HCT116 (cell line): Measurements from ENCODE around the gene ZCCHC24. TPM values are rescaled to one million over a fixed set of nuclear protein-coding genes. Genes with fewer than 3 reads are reported as not detected.

Experiments used
- ATAC-seq: fragments of 200-7000 bp; cut with Tn5 transposase; 2 replicates; pipeline ENCODE4 v1.9.1; 2020; ENCODE audit warnings: mild to moderate bottlenecking, moderate library complexity
- BruUV-seq: library from RNA; stranded (reverse); fragments of 400-500 nt; replicated peaks from 2 replicates; lab custom pipeline; 2021; lab: Mats Ljungman, UMichigan
- CTCF ChIA-PET: fragments of 300-600 bp; sonication (Branson Sonifier 250); formaldehyde crosslinking; loops from one replicate; lab custom pipeline; 2021; ENCODE audit warnings: antibody characterized with exemption; lab: Charles Lee
- POLR2A ChIA-PET: fragments of 300-600, 350-600 bp; sonication (Branson Sonifier 250); formaldehyde crosslinking; loops from one replicate; lab custom pipeline; 2021; ENCODE audit warnings: antibody characterized with exemption; lab: Charles Lee
- RAD21 ChIA-PET, 2 experiments: fragments of 300-600 bp; sonication (Branson Sonifier 250); formaldehyde crosslinking; loops; one replicate each; lab custom pipeline; 2023; ENCODE audit warnings: low total read pairs in 2 of 2; ENCODE audit not compliant: uncharacterized antibody in 2 of 2, unreplicated experiment in 2 of 2, low non-redundant PET in 1 of 2; lab: Charles Lee
- DNase-seq: peaks from one replicate; pipeline ENCODE4 v3.0.0-alpha.2; 2010; ENCODE audit warnings: low read depth, low spot score
- H2AFZ ChIP-seq: fragments of 200-600 bp; shearing (Covaris generic), sonication (generic); 2 replicates; pipeline ENCODE4 v1.6.1; 2017; ENCODE audit warnings: low read depth, mixed run types, mixed read lengths, antibody characterized with exemption, low read length; ENCODE audit not compliant: poor library complexity, severe bottlenecking
- H3K27ac ChIP-seq: 2 replicates; pipeline ENCODE4 v1.5.1; 2012; ENCODE audit warnings: low read depth, low read length
- H3K27me3 ChIP-seq: fragments of 200-600 bp; sonication (generic); 2 replicates; pipeline ENCODE4 v1.6.1; 2016; ENCODE audit warnings: mixed run types, low read length, mixed read lengths; ENCODE audit not compliant: insufficient read depth
- H3K36me3 ChIP-seq, 2 experiments: fragments of 200-500 bp in 1 of 2; fragments of 200-600 bp in 1 of 2; sonication (Bioruptor generic) in 1 of 2; sonication (generic) in 1 of 2; 2 replicates each; pipeline versions ENCODE4 v1.5.1 to v1.6.1; 2014 to 2016; ENCODE audit warnings: low read length in 2 of 2, inconsistent platforms in 1 of 2, mixed read lengths in 1 of 2, mixed run types in 1 of 2; ENCODE audit not compliant: insufficient read depth in 2 of 2, control insufficient read depth in 1 of 2
- H3K4me1 ChIP-seq, 2 experiments: fragments of 200-600 bp in 1 of 2; sonication (generic) in 1 of 2; 2 replicates each; pipeline versions ENCODE4 v1.5.1 to v1.6.1; 2012 to 2017; ENCODE audit warnings: low read length in 2 of 2, inconsistent platforms in 1 of 2, mild to moderate bottlenecking in 1 of 2, mixed read lengths in 1 of 2, mixed run types in 1 of 2, moderate library complexity in 1 of 2; ENCODE audit not compliant: insufficient read depth in 2 of 2, control insufficient read depth in 1 of 2
- H3K4me2 ChIP-seq: fragments of 200-600 bp; sonication (generic); 2 replicates; pipeline ENCODE4 v1.6.1; 2017; ENCODE audit warnings: mixed run types, low read length, mixed read lengths
- H3K4me3 ChIP-seq, 2 experiments: fragments of 200-600 bp in 1 of 2; sonication (generic) in 1 of 2; replicated peaks in 1 of 2; 2 replicates each; pipeline ENCODE4 v1.5.1; 2011 to 2016; ENCODE audit warnings: low read length in 2 of 2, control low read depth in 1 of 2, low read depth in 1 of 2, mild to moderate bottlenecking in 1 of 2, mixed read lengths in 1 of 2, mixed run types in 1 of 2
- H3K79me2 ChIP-seq: fragments of 200-600 bp; sonication (generic); 2 replicates; pipeline ENCODE4 v1.6.1; 2017; ENCODE audit warnings: mild to moderate bottlenecking, mixed run types, low read length, moderate library complexity, mixed read lengths; ENCODE audit not compliant: insufficient read depth
- H3K9ac ChIP-seq: fragments of 200-600 bp; sonication (generic); 2 replicates; pipeline ENCODE4 v1.6.1; 2016; ENCODE audit warnings: low read length, mixed read lengths
- H3K9me2 ChIP-seq: fragments of 200-600 bp; sonication (generic), shearing (Covaris generic); 2 replicates; pipeline ENCODE4 v1.6.1; 2017; ENCODE audit warnings: mixed run types, mild to moderate bottlenecking, moderate library complexity; ENCODE audit not compliant: insufficient read depth
- H3K9me3 ChIP-seq, 2 experiments: fragments of 200-500 bp in 1 of 2; fragments of 200-600 bp in 1 of 2; sonication (Bioruptor generic) in 1 of 2; sonication (generic) in 1 of 2; 2 replicates each; pipeline ENCODE4 v1.6.1; 2014 to 2017; ENCODE audit warnings: low read length in 2 of 2, mixed read lengths in 2 of 2, inconsistent platforms in 1 of 2, low read depth in 1 of 2, mild to moderate bottlenecking in 1 of 2, mixed run types in 1 of 2, moderate library complexity in 1 of 2; ENCODE audit not compliant: control insufficient read depth in 1 of 2, insufficient read depth in 1 of 2
- H4K20me1 ChIP-seq: fragments of 200-600 bp; sonication (generic), shearing (Covaris generic); 2 replicates; pipeline ENCODE4 v1.6.1; 2017; ENCODE audit warnings: mixed run types, mild to moderate bottlenecking, moderate library complexity; ENCODE audit not compliant: insufficient read depth
- EZH2phosphoT487 ChIP-seq: fragments of 200-600 bp; IDR thresholded peaks from 2 replicates; pipeline ENCODE4 v1.6.1; 2018; ENCODE audit warnings: antibody characterized with exemption, borderline replicate concordance
- FOSL1 ChIP-seq: IDR thresholded peaks from 2 replicates; pipeline ENCODE4 v1.6.1; 2012; ENCODE audit warnings: low read depth
- JUND ChIP-seq: IDR thresholded peaks from 2 replicates; pipeline ENCODE4 v1.6.1; 2012
- POLR2A ChIP-seq: IDR thresholded peaks from 2 replicates; pipeline ENCODE4 v1.7.0; 2011; ENCODE audit warnings: borderline replicate concordance; ENCODE audit not compliant: insufficient read depth, insufficient read length; ENCODE audit errors: extremely low read depth
- POLR2AphosphoS5 ChIP-seq: IDR thresholded peaks from 2 replicates; pipeline ENCODE4 v1.6.1; 2011; ENCODE audit warnings: mild to moderate bottlenecking, low read depth, low read length, moderate library complexity
- SIN3A ChIP-seq: IDR thresholded peaks from 2 replicates; pipeline ENCODE4 v1.6.1; 2012; ENCODE audit warnings: low read depth
- SRF ChIP-seq: IDR thresholded peaks from 2 replicates; pipeline ENCODE4 v1.6.1; 2012; ENCODE audit warnings: low read depth
- TCF7L2 ChIP-seq: IDR thresholded peaks from 2 replicates; pipeline ENCODE4 v1.7.0; 2011; ENCODE audit warnings: borderline replicate concordance, inconsistent platforms; ENCODE audit not compliant: insufficient read depth, insufficient read length; ENCODE audit errors: extremely low read depth
- ZNF274 ChIP-seq: fragments of 200-500 bp; sonication (Bioruptor generic); IDR thresholded peaks from 2 replicates; pipeline ENCODE4 v1.6.1; 2014; ENCODE audit warnings: mild to moderate bottlenecking, low read depth, low read length, inconsistent platforms
- intact Hi-C: fragments of 100-400 bp; cut with micrococcal nuclease; formaldehyde crosslinking; loops from 2 replicates; pipeline ENCODE4 v1.10.0; 2022
- total RNA-seq: library from RNA; stranded (reverse); gene quantifications from one replicate; pipeline ENCODE4 v1.2.1, GENCODE V29; 2021; ENCODE audit not compliant: unreplicated experiment
- TF ChIP-seq, protein P1 (sequence below): IDR thresholded peaks from 2 replicates; pipeline ENCODE4 v1.6.1; 2012
- TF ChIP-seq, protein P2 (sequence below), 3 experiments: fragments of 200-600 bp in 1 of 3; sonication (generic) in 1 of 3; IDR thresholded peaks in 2 of 3; conservative IDR thresholded peaks in 1 of 3; 2 replicates each; pipeline ENCODE4 v1.5.1; 2012 to 2017; ENCODE audit warnings: low read depth in 2 of 3, low read length in 2 of 3, antibody characterized with exemption in 1 of 3, borderline replicate concordance in 1 of 3, control low read depth in 1 of 3, mild to moderate bottlenecking in 1 of 3, mixed read lengths in 1 of 3, mixed run types in 1 of 3, moderate library complexity in 1 of 3; ENCODE audit not compliant: insufficient read depth in 1 of 3

ZCCHC24 gene
- total RNA-seq, 1 experiment from 2014 or later = 7.0 TPM

DNA sequence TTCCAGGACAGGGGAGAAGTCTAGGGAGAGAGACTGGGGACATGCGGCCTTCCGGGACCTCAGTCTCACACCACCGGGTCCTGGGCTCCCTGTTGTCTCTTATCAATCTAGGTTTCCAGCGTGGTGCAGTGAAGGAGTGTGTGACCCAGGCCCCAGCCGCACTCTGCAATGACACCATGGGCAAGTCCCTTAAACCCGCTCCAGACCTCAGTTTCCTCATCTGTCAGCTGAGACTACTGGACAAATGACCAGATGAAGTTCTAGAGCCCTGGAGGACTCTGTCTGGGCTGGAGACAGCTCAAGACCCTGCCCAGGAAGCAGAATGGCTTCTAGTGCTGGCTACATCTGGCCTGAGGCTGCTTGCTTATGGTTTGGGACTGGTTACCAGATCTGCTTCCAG lies 46.8 kb upstream of the ZCCHC24 start:
- ChIA-PET RAD21 (interaction anchor here in 1 of 2 experiments (1.3 kb wide), 1 partner anchor 118 kb away, joined by 4 read pairs; no protein-coding TSS in a partner anchor), CTCF (interaction anchor here (2.2 kb wide), 1 partner anchor 118 kb away, joined by 7 read pairs; no protein-coding TSS in a partner anchor), POLR2A (no interaction called here)
- TF ChIP-seq TCF7L2 = no peak
- TF ChIP-seq POLR2AphosphoS5 = no peak
- no peak for TF ChIP-seq POLR2A
- no peak for TF ChIP-seq EZH2phosphoT487
- TF ChIP-seq SIN3A = no peak
- TF ChIP-seq, protein P1, sequence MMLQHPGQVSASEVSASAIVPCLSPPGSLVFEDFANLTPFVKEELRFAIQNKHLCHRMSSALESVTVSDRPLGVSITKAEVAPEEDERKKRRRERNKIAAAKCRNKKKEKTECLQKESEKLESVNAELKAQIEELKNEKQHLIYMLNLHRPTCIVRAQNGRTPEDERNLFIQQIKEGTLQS = no peak
- TF ChIP-seq, protein P2, sequence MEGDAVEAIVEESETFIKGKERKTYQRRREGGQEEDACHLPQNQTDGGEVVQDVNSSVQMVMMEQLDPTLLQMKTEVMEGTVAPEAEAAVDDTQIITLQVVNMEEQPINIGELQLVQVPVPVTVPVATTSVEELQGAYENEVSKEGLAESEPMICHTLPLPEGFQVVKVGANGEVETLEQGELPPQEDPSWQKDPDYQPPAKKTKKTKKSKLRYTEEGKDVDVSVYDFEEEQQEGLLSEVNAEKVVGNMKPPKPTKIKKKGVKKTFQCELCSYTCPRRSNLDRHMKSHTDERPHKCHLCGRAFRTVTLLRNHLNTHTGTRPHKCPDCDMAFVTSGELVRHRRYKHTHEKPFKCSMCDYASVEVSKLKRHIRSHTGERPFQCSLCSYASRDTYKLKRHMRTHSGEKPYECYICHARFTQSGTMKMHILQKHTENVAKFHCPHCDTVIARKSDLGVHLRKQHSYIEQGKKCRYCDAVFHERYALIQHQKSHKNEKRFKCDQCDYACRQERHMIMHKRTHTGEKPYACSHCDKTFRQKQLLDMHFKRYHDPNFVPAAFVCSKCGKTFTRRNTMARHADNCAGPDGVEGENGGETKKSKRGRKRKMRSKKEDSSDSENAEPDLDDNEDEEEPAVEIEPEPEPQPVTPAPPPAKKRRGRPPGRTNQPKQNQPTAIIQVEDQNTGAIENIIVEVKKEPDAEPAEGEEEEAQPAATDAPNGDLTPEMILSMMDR (IDR thresholded peaks at IDR 0.05 in 2 of 3, conservative IDR thresholded peaks at IDR 0.05 in 1 of 3; ENCODE audit: borderline replicate concordance in 1 of 3, insufficient read depth in 1 of 3, low read depth in 2 of 3, low read length in 2 of 3) = no peak
- TF ChIP-seq JUND = no peak
- no peak for TF ChIP-seq SRF
- no peak for TF ChIP-seq ZNF274
- TF ChIP-seq FOSL1 = no peak
- Histone ChIP-seq H3K4me1 (peaks cover 26 to 35% of the 10 kb centered on the region in 2 experiments), H3K4me2 (no peak overlapping the region), H3K27ac (no peak overlapping the region), H3K9me2 (no peaks in the 10 kb centered on the region), H2AFZ (no peak overlapping the region), H3K79me2 (no peaks in the 10 kb centered on the region), H3K9me3 (no peaks in the 10 kb centered on the region), H3K4me3 (no peak overlapping the region), H3K9ac (no peak overlapping the region), H4K20me1 (no peaks in the 10 kb centered on the region), H3K27me3 (peaks cover 16% of the 10 kb centered on the region), H3K36me3 (no peaks in the 10 kb centered on the region)
- ATAC-seq (no peak), DNase-seq (no peak)
- intact Hi-C loops = loop anchor here (5.0 kb wide), 1 partner anchor 195 kb away; no protein-coding TSS in a partner anchor
- no TSS peak for BruUV-seq
